Astrocyte (in vitro differentiated cells and primary cell): ENCODE measurements around the gene CERK. TPM values are rescaled to one million over a fixed set of nuclear protein-coding genes. Genes with fewer than 3 reads are reported as not detected.

ENCODE experiments used
- DNase-seq: peaks from one replicate; pipeline ENCODE4 v3.0.0-alpha.2; 2010; ENCODE audit warnings: low read depth
- FAIRE-seq: peaks from 2 replicates; lab custom pipeline; 2011; peaks lifted over from hg19 to GRCh38; lab: Jason Lieb, UNC
- H2AFZ ChIP-seq: 2 replicates; pipeline ENCODE4 v1.6.0; 2012; ENCODE audit warnings: low read depth, low read length, inconsistent platforms
- H3K27ac ChIP-seq: 2 replicates; pipeline ENCODE4 v1.5.1; 2011; ENCODE audit warnings: low read depth, low read length, inconsistent platforms
- H3K27me3 ChIP-seq: 2 replicates; pipeline ENCODE4 v1.6.0; 2011; ENCODE audit warnings: low read length, inconsistent platforms; ENCODE audit not compliant: insufficient read depth
- H3K36me3 ChIP-seq: 2 replicates; pipeline ENCODE4 v1.5.1; 2011; ENCODE audit warnings: low read length, inconsistent platforms; ENCODE audit not compliant: insufficient read depth
- H3K4me1 ChIP-seq: 2 replicates; pipeline ENCODE4 v1.5.1; 2011; ENCODE audit warnings: low read length, inconsistent platforms; ENCODE audit not compliant: insufficient read depth
- H3K4me2 ChIP-seq: 2 replicates; pipeline ENCODE4 v1.6.0; 2012; ENCODE audit warnings: low read length, inconsistent platforms
- H3K4me3 ChIP-seq: 2 replicates; pipeline ENCODE4 v1.5.1; 2011; ENCODE audit warnings: low read depth, mild to moderate bottlenecking, low read length, inconsistent platforms; ENCODE audit not compliant: insufficient read depth
- H3K79me2 ChIP-seq: 2 replicates; pipeline ENCODE4 v1.6.0; 2012; ENCODE audit warnings: mild to moderate bottlenecking, low read length, inconsistent platforms; ENCODE audit not compliant: insufficient read depth
- H3K9ac ChIP-seq: 2 replicates; pipeline ENCODE4 v1.6.0; 2012; ENCODE audit warnings: mild to moderate bottlenecking, low read length, inconsistent platforms
- H3K9me3 ChIP-seq: 2 replicates; pipeline ENCODE4 v1.5.1; 2012; ENCODE audit warnings: low read depth, mild to moderate bottlenecking, low read length, inconsistent platforms; ENCODE audit not compliant: insufficient read depth
- H4K20me1 ChIP-seq: 2 replicates; pipeline ENCODE4 v1.6.0; 2012; ENCODE audit warnings: low read length, inconsistent platforms; ENCODE audit not compliant: insufficient read depth
- H3K27ac Mint-ChIP-seq: one replicate; pipeline ENCODE4 v1.8.0; 2021; ENCODE audit warnings: mild to moderate bottlenecking, mixed read lengths; ENCODE audit not compliant: unreplicated experiment
- H3K27me3 Mint-ChIP-seq: one replicate; pipeline ENCODE4 v1.8.0; 2021; ENCODE audit warnings: low read depth, mixed read lengths; ENCODE audit not compliant: unreplicated experiment
- H3K36me3 Mint-ChIP-seq: one replicate; pipeline ENCODE4 v1.8.0; 2021; ENCODE audit warnings: low read depth, mixed read lengths; ENCODE audit not compliant: unreplicated experiment
- H3K4me1 Mint-ChIP-seq: one replicate; pipeline ENCODE4 v1.8.0; 2021; ENCODE audit warnings: low read depth, mixed read lengths; ENCODE audit not compliant: unreplicated experiment
- H3K4me3 Mint-ChIP-seq: one replicate; pipeline ENCODE4 v1.8.0; 2021; ENCODE audit warnings: mild to moderate bottlenecking, moderate library complexity, mixed read lengths; ENCODE audit not compliant: unreplicated experiment
- H3K9me3 Mint-ChIP-seq: one replicate; pipeline ENCODE4 v1.8.0; 2021; ENCODE audit warnings: mild to moderate bottlenecking, mixed read lengths; ENCODE audit not compliant: unreplicated experiment
- EZH2 ChIP-seq: IDR thresholded peaks from 2 replicates; pipeline ENCODE4 v1.6.1; 2012; ENCODE audit warnings: mild to moderate bottlenecking, low read length, inconsistent platforms; ENCODE audit not compliant: insufficient read depth
- total RNA-seq: library from RNA; stranded (reverse); gene quantifications from 2 replicates; pipeline ENCODE4 v1.2.1, GENCODE V29; 2021
- TF ChIP-seq, protein P1 (sequence below): IDR thresholded peaks from 2 replicates; pipeline ENCODE4 v1.5.1; 2011; ENCODE audit warnings: low read depth, mild to moderate bottlenecking, inconsistent platforms, low read length, moderate library complexity; ENCODE audit not compliant: insufficient read depth

CERK gene
- total RNA-seq, 1 donor from 2014 or later, result 23.2 TPM

DNA sequence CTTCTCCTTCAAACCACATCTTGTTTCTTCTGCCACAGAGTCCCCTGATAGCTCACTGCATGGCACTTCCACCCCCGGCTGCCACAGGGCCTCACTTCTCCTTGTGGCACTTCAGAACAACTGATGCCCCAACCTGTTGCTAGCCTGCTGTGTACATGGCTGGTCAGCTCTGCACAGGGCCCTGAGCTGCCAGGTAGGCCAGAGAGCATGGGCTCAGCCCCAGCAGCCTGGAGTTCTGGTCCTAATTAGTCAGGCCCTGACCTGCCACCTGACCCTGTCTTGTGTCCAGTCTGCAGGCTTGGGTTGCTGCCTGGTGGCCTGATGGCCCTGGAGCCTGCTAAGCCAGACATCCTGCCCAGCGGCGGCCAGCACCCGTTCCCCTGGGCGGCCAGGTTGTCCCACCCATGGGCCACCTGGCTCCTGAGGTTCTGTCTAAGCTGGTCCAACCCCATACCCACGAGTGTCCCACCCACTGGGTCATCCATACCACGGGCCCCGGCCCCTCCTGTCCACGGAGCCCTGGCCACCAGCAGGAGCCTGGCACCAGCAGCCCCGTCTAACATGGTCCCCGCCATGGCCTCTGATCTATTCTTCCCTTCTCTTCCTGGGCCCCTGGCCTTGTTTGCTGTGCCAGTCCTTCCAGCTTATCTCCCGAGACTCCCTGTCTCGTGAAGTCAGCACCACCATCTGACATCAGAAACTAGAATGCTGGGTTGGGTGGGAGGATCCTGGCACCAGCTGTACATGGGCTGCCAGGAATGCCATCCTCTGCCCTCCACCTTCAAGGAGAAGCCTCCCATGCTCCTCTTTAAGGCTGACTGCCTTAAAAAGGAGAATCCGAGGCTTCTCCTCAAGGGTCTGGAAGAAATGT, 3.1 kb upstream of the CERK start:
- Histone ChIP-seq H4K20me1 (peaks cover 13% of the 10 kb centered on the region), H3K36me3 (no peaks in the 10 kb centered on the region), H3K4me2 (no peak overlapping the region), H3K9ac (no peak overlapping the region), H3K79me2 (peaks cover 23% of the 10 kb centered on the region), H3K9me3 (no peaks in the 10 kb centered on the region), H3K27me3 (no peaks in the 10 kb centered on the region), H3K4me3 (no peak overlapping the region), H2AFZ (no peak overlapping the region), H3K27ac (no peak overlapping the region), H3K4me1 (peaks cover 19% of the 10 kb centered on the region)
- Mint-ChIP-seq H3K36me3 (peaks cover 2% of the 10 kb centered on the region), H3K4me1 (peaks cover 6% of the 10 kb centered on the region), H3K4me3 (no peak overlapping the region), H3K27me3 (peaks cover 2% of the 10 kb centered on the region), H3K9me3 (no peaks in the 10 kb centered on the region), H3K27ac (peak overlapping the region; percentile 80)
- DNase-seq (no peak), FAIRE-seq (no peak)
- no peak for TF ChIP-seq EZH2
- TF ChIP-seq, protein P1, sequence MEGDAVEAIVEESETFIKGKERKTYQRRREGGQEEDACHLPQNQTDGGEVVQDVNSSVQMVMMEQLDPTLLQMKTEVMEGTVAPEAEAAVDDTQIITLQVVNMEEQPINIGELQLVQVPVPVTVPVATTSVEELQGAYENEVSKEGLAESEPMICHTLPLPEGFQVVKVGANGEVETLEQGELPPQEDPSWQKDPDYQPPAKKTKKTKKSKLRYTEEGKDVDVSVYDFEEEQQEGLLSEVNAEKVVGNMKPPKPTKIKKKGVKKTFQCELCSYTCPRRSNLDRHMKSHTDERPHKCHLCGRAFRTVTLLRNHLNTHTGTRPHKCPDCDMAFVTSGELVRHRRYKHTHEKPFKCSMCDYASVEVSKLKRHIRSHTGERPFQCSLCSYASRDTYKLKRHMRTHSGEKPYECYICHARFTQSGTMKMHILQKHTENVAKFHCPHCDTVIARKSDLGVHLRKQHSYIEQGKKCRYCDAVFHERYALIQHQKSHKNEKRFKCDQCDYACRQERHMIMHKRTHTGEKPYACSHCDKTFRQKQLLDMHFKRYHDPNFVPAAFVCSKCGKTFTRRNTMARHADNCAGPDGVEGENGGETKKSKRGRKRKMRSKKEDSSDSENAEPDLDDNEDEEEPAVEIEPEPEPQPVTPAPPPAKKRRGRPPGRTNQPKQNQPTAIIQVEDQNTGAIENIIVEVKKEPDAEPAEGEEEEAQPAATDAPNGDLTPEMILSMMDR, result no peak

DNA sequence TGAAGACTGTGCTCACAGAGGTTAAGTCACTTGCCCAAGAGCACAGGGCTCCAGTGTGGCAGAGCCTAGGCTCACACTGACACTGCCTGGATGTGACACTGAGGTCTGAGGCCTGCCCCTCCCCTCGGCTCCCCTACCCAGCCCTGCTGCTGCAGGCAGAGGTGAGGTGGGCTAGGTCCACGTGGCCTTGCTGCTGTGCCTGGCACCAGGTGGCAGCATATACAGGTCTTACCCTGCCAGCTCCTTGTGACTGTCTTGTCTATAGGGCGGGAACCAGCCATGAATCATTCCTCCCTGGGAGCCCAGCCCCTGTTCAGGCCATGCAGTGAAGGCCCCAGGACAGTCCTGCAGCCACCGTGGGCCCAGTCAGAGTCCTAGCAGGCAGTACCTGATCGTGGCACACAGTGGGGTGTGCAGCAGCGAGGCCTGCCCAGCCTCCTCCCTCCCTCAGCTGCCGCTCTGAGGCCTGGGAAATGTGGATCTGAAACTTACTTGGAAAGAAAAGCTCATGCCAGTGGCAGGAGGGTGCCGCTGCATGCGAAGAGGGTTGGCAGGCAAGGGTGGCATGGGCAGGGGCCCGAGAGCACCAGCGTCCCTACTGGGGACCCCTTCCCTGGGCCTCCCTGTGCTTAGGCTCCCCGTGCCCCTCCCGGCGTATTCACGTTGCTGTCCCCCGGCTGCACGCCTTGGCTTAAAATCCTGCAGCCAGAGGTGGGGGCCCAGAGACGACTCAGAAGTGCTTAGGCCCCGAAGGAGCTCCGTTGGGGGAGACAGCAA, 1.2 kb upstream of the CERK start:
- no peak for DNase-seq
- Mint-ChIP-seq H3K36me3 (peaks cover 2% of the 10 kb centered on the region), H3K9me3 (no peaks in the 10 kb centered on the region), H3K27me3 (no peaks in the 10 kb centered on the region), H3K4me3 (peak overlapping the region; percentile 83), H3K27ac (no peak overlapping the region), H3K4me1 (peaks cover 6% of the 10 kb centered on the region)
- Histone ChIP-seq H3K79me2 (peaks cover 42% of the 10 kb centered on the region), H3K9me3 (no peaks in the 10 kb centered on the region), H4K20me1 (peaks cover 32% of the 10 kb centered on the region), H3K36me3 (no peaks in the 10 kb centered on the region), H3K4me2 (peak overlapping the region; percentile 98), H3K4me1 (peaks cover 33% of the 10 kb centered on the region), H2AFZ (peak overlapping the region; percentile 68), H3K9ac (peak overlapping the region; percentile 76), H3K4me3 (peak overlapping the region; percentile 82), H3K27me3 (no peaks in the 10 kb centered on the region), H3K27ac (peak overlapping the region; percentile 38)
- FAIRE-seq, result no peak
- TF ChIP-seq, protein P1, result peak; percentile 7
- TF ChIP-seq EZH2, result no peak
